GM19035 (cell line): ENCODE data around the gene CHAF1B.

Experiments used
- ATAC-seq: cut with Tn5 transposase; IDR thresholded peaks from one replicate; pipeline ENCODE4 v1.9.1; 2021; ENCODE audit not compliant: unreplicated experiment

The CHAF1B gene

GRCh38 chr21:36461277-36461917, 76.2 kb downstream of the CHAF1B start:
- ATAC-seq: no peak

GRCh38 chr21:36461918-36462486, 76.8 kb downstream of the CHAF1B start:
- ATAC-seq: no peak

GRCh38 chr21:36463204-36463603, 78.0 kb downstream of the CHAF1B start:
- no peak for ATAC-seq

- no peak for ATAC-seq
These were observed 78.8 kb downstream of the CHAF1B start for GRCh38 chr21:36463991-36464390.

- ATAC-seq: no peak
These were observed 79.4 kb downstream of the CHAF1B start for GRCh38 chr21:36464590-36464989.

GRCh38 chr21:36465478-36465877, 80.3 kb downstream of the CHAF1B start:
- no peak for ATAC-seq

- ATAC-seq: no peak
These were observed 80.9 kb downstream of the CHAF1B start for GRCh38 chr21:36466061-36466511.
